Measurements from ENCODE around the gene MED26. TPM values are rescaled to one million over a fixed set of nuclear protein-coding genes. Genes with fewer than 3 reads are reported as not detected.
A peak's percentile ranks its signal among the peaks of the same experiment; 100 is the strongest.

The MED26 gene
- total and polyA plus RNA-seq, 10 of the 15 experiments (the other 5 are each of a cell fraction or from before 2014, with no cell fraction given): 1.1 to 21.4 (median 9.7) TPM

GRCh38 chr19:16623576-16623975 lies 4.4 kb downstream of the MED26 start:
- no peak overlapping the region for H3K9ac ChIP-seq (ENCODE audit: control insufficient read depth, insufficient read depth, low read length)
- ChIA-PET CTCF (interaction anchor here (0.7 to 9.0 kb wide), 8 partner anchors 9 to 179 kb away, joined by 3 to 83 read pairs (median 6); partner anchors contain the start of gene TMEM38A), SMC1A (ENCODE audit: uncharacterized antibody, unreplicated experiment) (interaction anchor here (1.1 to 10.1 kb wide), 7 partner anchors 10 to 79 kb away, joined by 3 to 164 read pairs (median 6); no protein-coding TSS in a partner anchor), RAD21 (ENCODE audit: unreplicated experiment) (interaction anchor here (0.8 to 9.0 kb wide), 7 partner anchors 14 to 80 kb away, joined by 3 to 169 read pairs (median 4); partner anchors contain the start of gene SLC35E1), POLR2A (interaction anchor here (1.5 to 10.3 kb wide), 5 partner anchors 11 to 79 kb away, joined by 4 to 220 read pairs (median 5); no protein-coding TSS in a partner anchor)
- H3K9me3 ChIP-seq (replicated peaks; ENCODE audit: control insufficient read depth, insufficient read depth, low read length): no peaks in the 10 kb centered on the region
- H3K4me1 ChIP-seq (ENCODE audit: control insufficient read depth, insufficient read depth, low read length): peaks cover 12% of the 10 kb centered on the region
- WGBS (ENCODE audit: insufficient coverage, insufficient replicate concordance, low lambda C conversion rate, missing lambda C conversion rate): 27% methylated on average over 6 of the region's 6 CpGs
- no TSS peak for BruUV-seq (replicated peaks)
- FAIRE-seq (no peak), ATAC-seq (peak; percentile 69), DNase-seq (ENCODE audit: low read depth, low spot score) (peak; percentile 55)
- peaks cover 4 to 18% of the 10 kb centered on the region in 2 experiments; a peak in 2 of 4 replicates for H3K36me3 ChIP-seq (ENCODE audit: control insufficient read depth in 2 of 2, insufficient read depth in 2 of 2, low read length in 1 of 2)
- no peaks in the 10 kb centered on the region for H3K27me3 ChIP-seq (replicated peaks in 1 of 2; ENCODE audit: control insufficient read depth in 2 of 2, insufficient read depth in 2 of 2, low read length in 1 of 2)
- H3K79me2 ChIP-seq (ENCODE audit: control insufficient read depth, insufficient read depth, low read length): peaks cover 98% of the 10 kb centered on the region
- H3K4me2 ChIP-seq (ENCODE audit: control insufficient read depth, insufficient read depth): peak overlapping the region; percentile 34; the same call in 1 of the 2 replicates
- H3K4me3 ChIP-seq: no peak overlapping the region
- H3K27ac ChIP-seq (ENCODE audit: control insufficient read depth, insufficient read depth): peak overlapping the region; percentile 10; the same call in 1 of the 2 replicates
- in situ Hi-C loops (cut with MboI): no loop called here
- peaks cover 4% of the 10 kb centered on the region; the same call in 1 of the 2 replicates for H4K20me1 ChIP-seq (ENCODE audit: control insufficient read depth, insufficient read depth)
- no peak overlapping the region for H2AFZ ChIP-seq (ENCODE audit: control insufficient read depth, low read depth, low read length)
- intact Hi-C loops (cut with micrococcal nuclease; ENCODE audit: unreplicated experiment): loop anchor here (5.0 kb wide), 1 partner anchor 81 kb away; the partner anchor contains the start of gene CHERP
- TF ChIP-seq MXI1 (IDR thresholded peaks at IDR 0.05; ENCODE audit: low read depth, low read length): peak; percentile 87
- peak; percentile 49; the same call in 1 of the 2 replicates for TF ChIP-seq SMC3 (IDR thresholded peaks at IDR 0.05; ENCODE audit: borderline replicate concordance, low read length)
- no peak for TF ChIP-seq TARDBP (IDR thresholded peaks at IDR 0.05; ENCODE audit: borderline replicate concordance)
- peak; percentile 51 for TF ChIP-seq RELA (IDR thresholded peaks at IDR 0.05; ENCODE audit: borderline replicate concordance, partially characterized antibody)
- TF ChIP-seq KDM1A (IDR thresholded peaks at IDR 0.05; ENCODE audit: borderline replicate concordance): no peak
- peak; percentile 67; the same call in 1 of the 2 replicates for TF ChIP-seq NBN (IDR thresholded peaks at IDR 0.05)
- 0 out of 2 replicates have a peak, but pooled peaks have one; percentile 18 for TF ChIP-seq MLLT1 (IDR thresholded peaks at IDR 0.05)
- TF ChIP-seq ZNF622 (IDR thresholded peaks at IDR 0.05): no peak
- TF ChIP-seq MEF2B (IDR thresholded peaks at IDR 0.05; ENCODE audit: partially characterized antibody, poor library complexity, severe bottlenecking): peak; percentile 54
- TF ChIP-seq MEF2A (IDR thresholded peaks at IDR 0.05; ENCODE audit: insufficient read depth, low read depth, low read length): no peak
- peak; percentile 32 to 53 (median 42); a peak in 3 of 6 replicates for TF ChIP-seq CTCF (IDR thresholded peaks at IDR 0.05 in 2 of 3, conservative IDR thresholded peaks at IDR 0.05 in 1 of 3; ENCODE audit: control insufficient read depth in 2 of 3, extremely low read depth in 1 of 3, insufficient read depth in 1 of 3, low read depth in 3 of 3, low read length in 3 of 3)
- 0 out of 2 replicates have a peak, but pooled peaks have one; percentile 41 for TF ChIP-seq RELB (IDR thresholded peaks at IDR 0.05; ENCODE audit: low read depth)
- TF ChIP-seq MYC (IDR thresholded peaks at IDR 0.05; ENCODE audit: insufficient read depth, insufficient read length, insufficient replicate concordance, low read length, severe bottlenecking): no peak
- peak; percentile 38 to 52; a peak in 3 of 4 replicates for TF ChIP-seq BHLHE40 (IDR thresholded peaks at IDR 0.05; ENCODE audit: borderline replicate concordance in 1 of 2, low read depth in 2 of 2, low read length in 1 of 2)
- TF ChIP-seq RAD21 (IDR thresholded peaks at IDR 0.05; ENCODE audit: insufficient read depth, low read depth, low read length): peak; percentile 21; the same call in 1 of the 2 replicates
- TF ChIP-seq E2F4 (IDR thresholded peaks at IDR 0.05; ENCODE audit: low read depth, low read length): no peak

All from GM12878 (cell line).